ENCODE data around the gene AFAP1L1.

AFAP1L1 gene

GRCh38 chr5:149317281-149318048, 45.8 kb downstream of the AFAP1L1 start:
- DNase-seq: no peak

GRCh38 chr5:149319174-149319573, 47.5 kb downstream of the AFAP1L1 start:
- no peak for DNase-seq

- no peak for DNase-seq
These were observed 49.2 kb downstream of the AFAP1L1 start for GRCh38 chr5:149320791-149321330.

GRCh38 chr5:149322518-149322917, 50.9 kb downstream of the AFAP1L1 start:
- no peak for DNase-seq

GRCh38 chr5:149323210-149323609, 51.6 kb downstream of the AFAP1L1 start:
- no peak for DNase-seq

- DNase-seq: no peak
These were observed 52.1 kb downstream of the AFAP1L1 start for GRCh38 chr5:149323621-149324205.

GRCh38 chr5:149324641-149325040, 53.0 kb downstream of the AFAP1L1 start:
- DNase-seq: no peak

- DNase-seq: no peak
These were observed 53.6 kb downstream of the AFAP1L1 start for GRCh38 chr5:149325166-149325735.

- no peak for DNase-seq
These were observed 54.2 kb downstream of the AFAP1L1 start for GRCh38 chr5:149325894-149326293.

GRCh38 chr5:149326611-149327010, 55.0 kb downstream of the AFAP1L1 start:
- DNase-seq: no peak

GRCh38 chr5:149328177-149328576, 56.5 kb downstream of the AFAP1L1 start:
- no peak for DNase-seq

- DNase-seq: no peak
These were observed 62.2 kb downstream of the AFAP1L1 start for GRCh38 chr5:149333711-149334443.

GRCh38 chr5:149337736-149338135, 66.1 kb downstream of the AFAP1L1 start:
- DNase-seq: no peak

GRCh38 chr5:149338364-149338763, 66.7 kb downstream of the AFAP1L1 start:
- no peak for DNase-seq

GRCh38 chr5:149340920-149341319, 69.3 kb downstream of the AFAP1L1 start:
- no peak for DNase-seq

- no peak for DNase-seq
These were observed 70.2 kb downstream of the AFAP1L1 start for GRCh38 chr5:149341876-149342275.

- DNase-seq: no peak
These were observed 72.5 kb downstream of the AFAP1L1 start for GRCh38 chr5:149344151-149344550.

GRCh38 chr5:149345147-149345891, 73.7 kb downstream of the AFAP1L1 start, which contains the start of gene GRPEL2:
Gene GRPEL2, plus strand, starts transcription at chr5:149345499. Its CDS starts 41 bp downstream, at chr5:149345540.
- peak; percentile 76 for DNase-seq

GRCh38 chr5:149345892-149346222, 74.2 kb downstream of the AFAP1L1 start:
- DNase-seq: no peak

GRCh38 chr5:149348518-149348917, 76.9 kb downstream of the AFAP1L1 start:
- no peak for DNase-seq

GRCh38 chr5:149349382-149349781, 77.7 kb downstream of the AFAP1L1 start:
- no peak for DNase-seq

GRCh38 chr5:149352169-149352568, 80.5 kb downstream of the AFAP1L1 start:
- no peak for DNase-seq

GRCh38 chr5:149353911-149354310, 82.3 kb downstream of the AFAP1L1 start:
- DNase-seq: no peak

All from activated CD4-positive, alpha-beta T cell treated with anti-CD3 and anti-CD28 coated beads for 1 hour (primary cell).